HEK293 (cell line): ENCODE data around the gene MIGA1.
"Not testable (repeated sequence)": the region's sequence is repeated elsewhere in the genome, so short reads cannot be mapped to it uniquely, and the experiment has no call there.

Experiments
- CTCF ChIA-PET: fragments of 350-600 bp; formaldehyde crosslinking; extraction: SDS; loops from one replicate; lab custom pipeline; 2021; ENCODE audit warnings: antibody characterized with exemption; lab: Yijun Ruan, JAX
- POLR2A ChIA-PET: fragments of 300-600 bp; formaldehyde crosslinking; extraction: SDS; loops from one replicate; lab custom pipeline; 2020; ENCODE audit warnings: antibody characterized with exemption, inconsistent platforms; lab: Yijun Ruan, JAX
- H3K27ac ChIP-seq: fragments of 200-500 bp; sonication (Bioruptor generic); 2 replicates; pipeline ENCODE4 v1.5.1; 2014; ENCODE audit warnings: low read depth, low read length, control low read depth, inconsistent platforms; ENCODE audit errors: extremely low read depth
- H3K36me3 ChIP-seq, 2 experiments: fragments of 200-500 bp in 1 of 2; sonication (Bioruptor generic) in 1 of 2; 1 replicate in 1 of 2; 2 replicates in 1 of 2; pipeline ENCODE4 v1.5.1; 2014 to 2017; ENCODE audit warnings: inconsistent platforms in 2 of 2, low read length in 2 of 2; ENCODE audit not compliant: control insufficient read depth in 2 of 2, insufficient read depth in 1 of 2
- H3K4me1 ChIP-seq: fragments of 200-500 bp; sonication (Bioruptor generic); 2 replicates; pipeline ENCODE4 v1.5.1; 2014; ENCODE audit warnings: mild to moderate bottlenecking, low read length, inconsistent platforms; ENCODE audit not compliant: control insufficient read depth, insufficient read depth
- H3K4me3 ChIP-seq: 2 replicates; pipeline ENCODE4 v1.5.1; 2011; ENCODE audit warnings: low read depth, mild to moderate bottlenecking, control low read depth, low read length, moderate library complexity
- H3K9me3 ChIP-seq: fragments of 200-500 bp; sonication (Bioruptor generic); 2 replicates; pipeline ENCODE4 v1.5.1; 2014; ENCODE audit warnings: low read depth, low read length, inconsistent platforms; ENCODE audit not compliant: control insufficient read depth, insufficient read depth
- KLF1 ChIP-seq: fragments of 450-650 bp; formaldehyde crosslinking; IDR thresholded peaks from 2 replicates; pipeline ENCODE4 v1.5.1; 2016; ENCODE audit warnings: missing biosample characterization, missing genetic modification characterization
- ZNF221 ChIP-seq: fragments of 450-650 bp; formaldehyde crosslinking; IDR thresholded peaks from 2 replicates; pipeline ENCODE4 v1.5.1; 2017; ENCODE audit warnings: missing biosample characterization, missing genetic modification characterization, borderline replicate concordance
- ZNF324 ChIP-seq: fragments of 450-650 bp; formaldehyde crosslinking; IDR thresholded peaks from 2 replicates; pipeline ENCODE4 v1.5.1; 2016; ENCODE audit warnings: missing biosample characterization, missing genetic modification characterization
- ZNF629 ChIP-seq: fragments of 450-650 bp; formaldehyde crosslinking; IDR thresholded peaks from 2 replicates; pipeline ENCODE4 v1.5.1; 2017; ENCODE audit warnings: missing biosample characterization, missing genetic modification characterization
- ZNF843 ChIP-seq: fragments of 450-650 bp; formaldehyde crosslinking; IDR thresholded peaks from 2 replicates; pipeline ENCODE4 v1.5.1; 2016; ENCODE audit warnings: missing biosample characterization, missing genetic modification characterization
- ZSCAN16 ChIP-seq: fragments of 450-650 bp; formaldehyde crosslinking; IDR thresholded peaks from 2 replicates; pipeline ENCODE4 v1.5.1; 2016; ENCODE audit warnings: missing biosample characterization, missing genetic modification characterization
- TF ChIP-seq, protein P1 (sequence below): fragments of 450-650 bp; formaldehyde crosslinking; IDR thresholded peaks from 2 replicates; pipeline ENCODE4 v1.5.1; 2017; ENCODE audit warnings: missing biosample characterization, missing genetic modification characterization
- TF ChIP-seq, protein P2 (sequence below): fragments of 450-650 bp; formaldehyde crosslinking; IDR thresholded peaks from 2 replicates; pipeline ENCODE4 v1.5.1; 2016; ENCODE audit warnings: missing biosample characterization, missing genetic modification characterization
- TF ChIP-seq, protein P3 (sequence below): fragments of 450-650 bp; formaldehyde crosslinking; IDR thresholded peaks from 2 replicates; pipeline ENCODE4 v1.5.1; 2016; ENCODE audit warnings: missing biosample characterization, missing genetic modification characterization

Gene MIGA1

DNA sequence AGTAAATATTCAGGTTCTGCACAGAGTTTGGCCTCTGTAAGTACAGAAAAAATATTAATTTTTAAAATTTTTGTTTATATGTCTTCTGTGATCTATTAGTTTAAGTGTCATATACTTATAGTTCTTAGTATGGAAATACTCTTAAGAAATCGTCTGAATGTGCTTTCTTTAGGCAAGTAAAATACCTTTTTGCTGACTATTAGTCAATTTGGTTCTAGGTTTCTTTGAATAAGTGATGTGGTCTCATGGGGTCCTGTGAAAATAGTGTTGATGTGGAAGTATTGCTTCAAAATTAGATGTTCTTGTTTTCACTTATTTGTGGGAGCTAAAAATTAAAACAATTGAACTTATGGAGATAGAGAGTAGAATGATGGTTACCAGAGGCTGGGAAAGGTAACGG, 23.9 kb downstream of the MIGA1 start (continued):
- TF ChIP-seq, protein P1, sequence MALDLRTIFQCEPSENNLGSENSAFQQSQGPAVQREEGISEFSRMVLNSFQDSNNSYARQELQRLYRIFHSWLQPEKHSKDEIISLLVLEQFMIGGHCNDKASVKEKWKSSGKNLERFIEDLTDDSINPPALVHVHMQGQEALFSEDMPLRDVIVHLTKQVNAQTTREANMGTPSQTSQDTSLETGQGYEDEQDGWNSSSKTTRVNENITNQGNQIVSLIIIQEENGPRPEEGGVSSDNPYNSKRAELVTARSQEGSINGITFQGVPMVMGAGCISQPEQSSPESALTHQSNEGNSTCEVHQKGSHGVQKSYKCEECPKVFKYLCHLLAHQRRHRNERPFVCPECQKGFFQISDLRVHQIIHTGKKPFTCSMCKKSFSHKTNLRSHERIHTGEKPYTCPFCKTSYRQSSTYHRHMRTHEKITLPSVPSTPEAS (tag by site-specific recombination), result no peak
- TF ChIP-seq, all 188 proteins: peak for 0

DNA sequence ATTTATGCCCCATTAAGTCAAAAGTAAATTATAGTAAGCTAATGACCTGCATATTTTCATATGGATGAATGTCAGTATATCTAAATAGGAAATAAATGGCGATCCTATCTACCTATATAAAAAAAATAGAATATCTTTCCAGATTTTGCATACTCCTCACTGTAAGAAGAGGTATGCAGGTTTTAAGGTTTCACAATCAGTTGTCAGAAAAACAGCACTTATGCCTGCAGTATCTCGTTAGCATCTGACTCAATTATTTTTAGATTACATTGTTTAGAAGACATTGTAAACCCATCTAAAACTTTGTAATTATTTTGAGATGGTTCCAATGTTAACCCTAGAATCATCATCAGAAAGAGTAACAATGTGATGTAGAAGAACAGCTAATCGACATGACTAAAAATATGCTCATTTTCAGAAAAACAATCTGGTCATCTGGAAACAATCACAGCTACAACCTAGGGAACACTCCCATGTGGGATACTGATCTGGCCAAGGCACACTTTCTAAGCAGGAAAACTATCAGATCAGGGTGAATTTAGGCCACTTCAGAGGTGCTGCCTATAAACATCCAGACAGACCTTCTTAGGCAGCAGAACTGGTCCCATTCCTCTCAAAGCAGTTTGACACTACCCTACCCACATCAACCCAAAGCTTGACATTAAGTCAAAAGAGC, 30.5 kb downstream of the MIGA1 start:
- peaks cover 34 to 51% of the 10 kb centered on the region in 2 experiments for H3K36me3 ChIP-seq
- CTCF ChIA-PET, POLR2A ChIA-PET, H3K4me1 ChIP-seq, H3K4me3 ChIP-seq, H3K9me3 ChIP-seq, H3K27ac ChIP-seq: not testable (repeated sequence)

DNA sequence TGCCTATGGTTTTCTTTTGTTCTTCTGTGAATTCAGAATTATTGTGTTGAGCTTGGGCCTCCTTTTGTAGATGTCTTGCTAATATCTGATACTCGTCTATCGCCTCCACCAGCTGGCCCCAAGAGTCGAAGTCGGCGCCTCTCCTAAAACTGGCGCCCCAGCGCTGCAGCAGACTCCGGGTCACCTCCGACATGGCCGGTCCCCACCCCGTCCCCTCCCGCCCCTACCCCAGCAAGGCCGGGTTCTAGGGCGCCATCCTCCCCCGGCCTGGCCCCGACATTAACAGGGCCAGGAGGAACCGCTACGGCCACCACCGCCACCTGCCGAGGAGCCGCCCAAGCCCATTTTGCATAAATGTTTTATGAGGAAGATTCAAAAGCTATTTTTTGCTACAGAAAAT, 32.1 kb downstream of the MIGA1 start:
- H3K4me3 ChIP-seq, H3K4me1 ChIP-seq, H3K9me3 ChIP-seq, POLR2A ChIA-PET, H3K27ac ChIP-seq: not testable (repeated sequence)
- H3K36me3 ChIP-seq, result peaks cover 49% of the 10 kb centered on the region in 2 experiments
- CTCF ChIA-PET, result interaction anchor here (1.0 kb wide), 1 partner anchor 278 kb away, joined by 3 read pairs; no protein-coding TSS in a partner anchor

DNA sequence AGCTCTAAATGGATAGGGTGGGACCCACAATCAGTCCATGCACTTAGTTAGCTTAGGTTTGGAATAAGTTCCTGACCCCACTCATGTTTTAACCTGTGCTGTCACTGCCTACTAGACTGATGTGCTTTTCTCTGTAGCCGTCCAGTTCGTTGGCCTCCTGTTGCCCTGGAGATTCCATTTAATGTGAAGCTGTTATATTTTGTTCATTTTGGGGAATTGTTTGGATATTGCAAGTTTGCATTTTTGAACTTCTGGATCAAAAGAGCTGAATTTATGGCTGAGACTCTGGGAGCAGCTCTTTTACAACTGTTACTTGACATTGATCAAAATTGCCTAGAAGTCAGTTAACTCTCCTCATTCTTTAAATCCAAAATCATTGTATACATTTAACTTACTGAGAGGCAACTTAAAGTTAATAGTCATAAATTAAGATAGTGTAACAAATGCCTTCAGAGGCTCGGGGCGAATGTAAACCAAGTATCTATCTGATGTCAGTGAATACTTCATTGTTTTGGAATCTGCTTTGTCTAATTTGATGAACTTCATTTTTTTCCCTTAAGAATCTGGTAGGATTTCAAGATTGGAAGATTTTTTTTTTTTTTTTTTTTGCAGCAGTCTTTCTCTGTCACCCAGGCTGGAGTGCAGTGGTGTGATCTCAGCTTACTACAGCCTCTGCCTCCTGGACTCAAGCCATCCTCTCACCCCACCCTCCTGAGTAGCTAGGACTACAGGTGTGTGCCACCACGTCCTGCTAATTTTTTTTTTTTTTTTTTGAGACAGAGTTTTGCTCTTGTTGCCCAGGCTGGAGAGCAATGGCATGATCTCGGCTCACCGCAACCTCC, 38.1 kb downstream of the MIGA1 start:
- peaks cover 34 to 68% of the 10 kb centered on the region in 2 experiments for H3K36me3 ChIP-seq
- TF ChIP-seq ZNF221 (tag by site-specific recombination) (no peak), ZNF324 (tag by site-specific recombination) (no peak), ZNF629 (tag by site-specific recombination) (no peak), KLF1 (tag by site-specific recombination) (no peak)
- TF ChIP-seq, protein P2, sequence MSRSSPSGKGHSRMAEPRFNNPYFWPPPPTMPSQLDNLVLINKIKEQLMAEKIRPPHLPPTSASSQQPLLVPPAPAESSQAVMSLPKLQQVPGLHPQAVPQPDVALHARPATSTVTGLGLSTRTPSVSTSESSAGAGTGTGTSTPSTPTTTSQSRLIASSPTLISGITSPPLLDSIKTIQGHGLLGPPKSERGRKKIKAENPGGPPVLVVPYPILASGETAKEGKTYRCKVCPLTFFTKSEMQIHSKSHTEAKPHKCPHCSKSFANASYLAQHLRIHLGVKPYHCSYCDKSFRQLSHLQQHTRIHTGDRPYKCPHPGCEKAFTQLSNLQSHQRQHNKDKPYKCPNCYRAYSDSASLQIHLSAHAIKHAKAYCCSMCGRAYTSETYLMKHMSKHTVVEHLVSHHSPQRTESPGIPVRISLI (tag by site-specific recombination), result 0 out of 2 replicates have a peak, but pooled peaks have one; percentile 66
- TF ChIP-seq, protein P3, sequence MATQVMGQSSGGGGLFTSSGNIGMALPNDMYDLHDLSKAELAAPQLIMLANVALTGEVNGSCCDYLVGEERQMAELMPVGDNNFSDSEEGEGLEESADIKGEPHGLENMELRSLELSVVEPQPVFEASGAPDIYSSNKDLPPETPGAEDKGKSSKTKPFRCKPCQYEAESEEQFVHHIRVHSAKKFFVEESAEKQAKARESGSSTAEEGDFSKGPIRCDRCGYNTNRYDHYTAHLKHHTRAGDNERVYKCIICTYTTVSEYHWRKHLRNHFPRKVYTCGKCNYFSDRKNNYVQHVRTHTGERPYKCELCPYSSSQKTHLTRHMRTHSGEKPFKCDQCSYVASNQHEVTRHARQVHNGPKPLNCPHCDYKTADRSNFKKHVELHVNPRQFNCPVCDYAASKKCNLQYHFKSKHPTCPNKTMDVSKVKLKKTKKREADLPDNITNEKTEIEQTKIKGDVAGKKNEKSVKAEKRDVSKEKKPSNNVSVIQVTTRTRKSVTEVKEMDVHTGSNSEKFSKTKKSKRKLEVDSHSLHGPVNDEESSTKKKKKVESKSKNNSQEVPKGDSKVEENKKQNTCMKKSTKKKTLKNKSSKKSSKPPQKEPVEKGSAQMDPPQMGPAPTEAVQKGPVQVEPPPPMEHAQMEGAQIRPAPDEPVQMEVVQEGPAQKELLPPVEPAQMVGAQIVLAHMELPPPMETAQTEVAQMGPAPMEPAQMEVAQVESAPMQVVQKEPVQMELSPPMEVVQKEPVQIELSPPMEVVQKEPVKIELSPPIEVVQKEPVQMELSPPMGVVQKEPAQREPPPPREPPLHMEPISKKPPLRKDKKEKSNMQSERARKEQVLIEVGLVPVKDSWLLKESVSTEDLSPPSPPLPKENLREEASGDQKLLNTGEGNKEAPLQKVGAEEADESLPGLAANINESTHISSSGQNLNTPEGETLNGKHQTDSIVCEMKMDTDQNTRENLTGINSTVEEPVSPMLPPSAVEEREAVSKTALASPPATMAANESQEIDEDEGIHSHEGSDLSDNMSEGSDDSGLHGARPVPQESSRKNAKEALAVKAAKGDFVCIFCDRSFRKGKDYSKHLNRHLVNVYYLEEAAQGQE (tag by site-specific recombination), result no peak
- no peak overlapping the region for H3K27ac ChIP-seq
- H3K4me1 ChIP-seq, result no peaks in the 10 kb centered on the region
- ChIA-PET CTCF (no interaction called here), POLR2A (no interaction called here)
- no peak overlapping the region for H3K4me3 ChIP-seq
- H3K9me3 ChIP-seq, result no peaks in the 10 kb centered on the region

DNA sequence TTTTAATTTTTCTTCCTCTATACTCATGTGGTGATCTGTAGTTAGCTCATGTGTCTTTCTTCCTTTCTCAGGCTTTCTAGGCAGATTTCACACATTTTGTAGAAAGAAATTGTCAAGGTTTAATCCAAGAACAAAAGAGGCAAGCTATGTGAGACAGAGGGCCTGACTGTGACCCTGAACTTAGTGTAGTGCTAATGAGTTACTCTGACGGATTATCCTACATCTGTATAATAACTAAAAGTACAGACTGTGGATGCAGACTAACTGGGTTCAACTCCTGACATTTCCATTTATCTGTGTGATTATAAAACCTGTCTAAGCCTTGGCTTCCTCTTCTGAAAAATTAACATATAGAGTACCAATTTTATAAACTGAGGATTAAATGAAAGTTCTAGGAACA, 40.7 kb downstream of the MIGA1 start:
- TF ChIP-seq ZNF843 (tag by site-specific recombination), result no peak
- TF ChIP-seq ZSCAN16 (tag by site-specific recombination), result no peak
- Histone ChIP-seq H3K36me3 (peaks cover 24 to 59% of the 10 kb centered on the region in 2 experiments), H3K4me1 (no peaks in the 10 kb centered on the region), H3K27ac (no peak overlapping the region), H3K4me3 (no peak overlapping the region), H3K9me3 (no peaks in the 10 kb centered on the region)
- ChIA-PET POLR2A (no interaction called here), CTCF (no interaction called here)
